CD1c-positive myeloid dendritic cell (primary cell): ENCODE results near the gene FLRT1.

Experiments used
- DNase-seq: peaks from one replicate; pipeline ENCODE4 v3.0.0-alpha.2; 2016; ENCODE audit errors: extremely low spot score

Gene FLRT1

DNA sequence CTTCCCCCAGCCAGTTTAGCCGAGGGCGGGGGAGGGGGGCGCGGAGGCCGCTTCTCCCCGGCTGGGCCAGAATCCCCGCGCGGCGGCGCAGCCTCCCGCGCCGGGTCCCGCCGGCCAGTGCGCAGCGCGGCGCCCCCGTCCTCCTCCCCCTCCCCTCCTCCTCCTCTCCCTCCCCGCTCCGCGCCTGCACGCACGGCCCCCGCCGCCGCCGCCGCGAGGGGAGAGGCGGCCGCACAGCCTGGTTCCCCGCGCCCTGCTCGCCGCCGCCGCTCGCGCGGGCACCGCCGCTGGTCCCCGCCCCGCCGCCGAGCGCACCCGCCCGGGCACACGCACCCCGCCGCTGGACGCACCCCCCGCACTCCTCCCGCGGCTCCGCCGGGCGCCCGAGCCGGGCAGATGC lies at the start of gene FLRT1:
TSS of gene FLRT1 (plus strand) at position 356 of the 400 bp plus-strand sequence. CDS start 80,337 bp downstream, outside the sequence.
- DNase-seq: no peak

DNA sequence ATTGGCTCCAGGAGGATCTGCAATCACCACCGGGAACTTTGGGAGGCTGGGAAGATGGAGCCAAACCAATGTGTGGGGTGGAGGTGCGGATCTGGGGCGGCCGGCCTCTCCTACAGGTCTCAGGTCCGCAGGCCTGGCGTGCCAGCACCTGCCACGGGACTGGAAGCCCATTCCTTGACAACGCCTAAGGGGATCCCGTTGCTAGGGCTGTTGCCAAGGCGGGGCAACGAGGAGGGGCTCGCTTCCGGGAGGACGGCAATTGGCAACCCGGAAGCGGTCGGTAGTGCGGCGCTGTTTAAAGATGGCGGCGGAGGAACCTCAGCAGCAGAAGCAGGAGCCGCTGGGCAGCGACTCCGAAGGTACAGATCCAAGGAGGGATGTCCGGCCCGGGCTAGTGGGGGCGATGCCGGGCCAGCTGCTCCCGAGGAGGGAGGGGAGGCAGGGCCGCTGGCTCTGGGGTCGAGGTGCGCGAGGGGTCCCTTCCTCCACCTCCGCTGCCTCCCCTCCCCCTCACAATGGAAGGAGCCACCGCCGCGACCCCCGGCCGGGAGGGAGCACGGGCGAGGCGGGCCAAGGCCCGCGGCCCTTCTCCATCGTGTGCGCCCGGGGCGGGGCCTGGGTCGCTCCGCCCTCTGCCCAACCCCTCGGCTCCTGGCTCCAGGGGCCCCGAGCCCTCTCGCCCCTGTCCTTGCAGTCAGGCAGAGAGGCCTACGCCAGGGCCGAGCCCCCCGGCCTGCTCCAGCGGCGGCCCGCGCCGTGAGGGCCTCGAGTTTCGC lies 49.4 kb upstream of the FLRT1 start, which contains the start of gene OTUB1:
TSS of gene OTUB1 (plus strand) at position 283 of the 776 bp plus-strand sequence. CDS start at position 302, 19 bp downstream.
- peak; percentile 94 for DNase-seq

DNA sequence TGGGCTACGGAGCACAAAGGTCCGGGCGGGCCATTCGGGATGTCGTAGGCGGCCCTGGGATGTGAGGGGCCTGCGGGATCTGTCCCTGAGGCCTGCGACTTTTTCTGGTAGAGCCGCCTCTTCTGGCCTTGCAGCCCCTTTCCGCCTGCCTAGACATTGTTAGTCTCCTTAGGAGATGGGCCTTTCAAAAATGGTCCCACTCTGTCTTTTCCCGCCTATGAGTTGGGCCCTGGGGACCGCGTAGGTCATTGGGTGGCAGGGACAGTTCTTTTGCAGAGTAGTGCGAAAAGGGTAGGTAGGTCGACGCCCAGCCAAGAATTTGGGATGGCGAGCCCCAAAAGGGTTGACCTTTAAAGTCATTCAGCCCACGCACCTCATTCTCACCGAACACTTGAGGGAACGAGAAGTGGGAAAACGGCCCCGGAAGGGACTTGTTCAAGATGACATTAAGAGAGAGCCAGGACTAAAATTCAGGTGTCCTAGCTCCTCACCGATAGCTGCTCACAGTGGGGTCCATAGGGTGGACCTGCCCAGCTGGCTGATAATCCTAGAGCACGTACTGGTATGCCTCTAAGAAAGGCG lies 48.7 kb upstream of the FLRT1 start:
- no peak for DNase-seq

DNA sequence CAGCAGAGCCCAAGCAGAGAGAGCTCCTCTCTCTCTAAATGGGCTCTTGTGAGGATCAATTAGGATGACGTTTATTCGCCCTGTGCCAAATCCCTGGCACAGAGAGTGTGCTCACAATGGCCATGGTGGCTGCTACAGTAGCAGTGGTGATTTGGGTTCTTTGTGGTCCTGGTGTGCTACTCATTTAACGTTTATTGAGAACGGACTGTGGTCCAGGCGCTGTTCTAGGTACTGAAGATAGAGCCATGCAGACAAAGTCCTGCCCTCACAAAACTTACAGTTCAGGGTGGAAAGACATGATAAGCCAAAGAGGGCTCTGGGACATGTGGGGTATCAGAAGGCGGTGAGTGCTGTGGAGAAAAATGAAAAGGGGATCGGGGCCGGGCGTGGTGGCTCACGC lies 44.2 kb upstream of the FLRT1 start:
- DNase-seq: no peak

DNA sequence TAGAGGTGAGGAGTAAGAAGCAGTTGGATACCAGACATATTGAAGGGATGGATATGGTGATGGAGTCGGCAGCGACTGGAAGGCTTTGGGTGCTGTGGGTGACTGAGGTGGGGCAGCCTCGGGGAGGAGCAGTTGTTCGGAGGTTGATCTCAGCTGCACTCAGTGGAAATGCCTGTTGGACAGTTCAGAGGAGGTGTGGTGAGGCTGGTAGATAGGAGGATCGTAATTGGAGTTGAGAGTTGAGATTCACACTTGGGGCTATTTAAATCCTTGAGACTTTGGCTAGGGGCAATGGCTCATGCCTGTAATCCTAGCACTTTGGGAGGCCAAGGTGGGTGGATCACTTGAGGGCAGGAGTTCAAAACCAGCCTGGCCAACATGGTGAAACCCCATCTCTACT lies 42.6 kb upstream of the FLRT1 start:
- DNase-seq: no peak

GRCh38 chr11:63993993-63994392 lies 41.7 kb upstream of the FLRT1 start:
- peak; percentile 42 for DNase-seq

DNA sequence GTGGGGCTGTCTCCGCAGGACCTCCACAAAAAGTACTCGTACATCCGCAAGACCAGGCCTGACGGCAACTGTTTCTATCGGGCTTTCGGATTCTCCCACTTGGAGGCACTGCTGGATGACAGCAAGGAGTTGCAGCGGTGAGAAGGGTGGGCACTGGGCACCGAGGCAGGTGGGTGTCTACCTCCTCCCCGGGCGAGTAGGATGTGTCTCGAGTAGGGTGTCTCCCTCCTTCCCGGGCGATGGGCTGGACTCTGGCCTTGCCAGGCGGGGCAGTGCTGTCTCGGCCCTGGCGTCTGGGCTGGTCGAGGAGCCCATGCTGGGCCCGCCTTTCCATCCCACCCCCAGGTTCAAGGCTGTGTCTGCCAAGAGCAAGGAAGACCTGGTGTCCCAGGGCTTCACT lies 39.2 kb upstream of the FLRT1 start:
- DNase-seq: no peak

DNA sequence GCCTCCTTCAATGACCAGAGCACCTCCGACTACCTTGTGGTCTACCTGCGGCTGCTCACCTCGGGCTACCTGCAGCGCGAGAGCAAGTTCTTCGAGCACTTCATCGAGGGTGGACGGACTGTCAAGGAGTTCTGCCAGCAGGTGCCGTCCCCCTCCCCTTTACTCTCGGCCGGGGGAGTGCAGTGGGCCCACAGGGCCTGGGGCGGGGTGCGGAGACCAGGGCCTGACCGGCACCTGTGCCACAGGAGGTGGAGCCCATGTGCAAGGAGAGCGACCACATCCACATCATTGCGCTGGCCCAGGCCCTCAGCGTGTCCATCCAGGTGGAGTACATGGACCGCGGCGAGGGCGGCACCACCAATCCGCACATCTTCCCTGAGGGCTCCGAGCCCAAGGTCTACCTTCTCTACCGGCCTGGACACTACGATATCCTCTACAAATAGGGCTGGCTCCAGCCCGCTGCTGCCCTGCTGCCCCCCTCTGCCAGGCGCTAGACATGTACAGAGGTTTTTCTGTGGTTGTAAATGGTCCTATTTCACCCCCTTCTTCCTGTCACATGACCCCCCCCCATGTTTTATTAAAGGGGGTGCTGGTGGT lies 38.5 kb upstream of the FLRT1 start:
- DNase-seq: no peak

DNA sequence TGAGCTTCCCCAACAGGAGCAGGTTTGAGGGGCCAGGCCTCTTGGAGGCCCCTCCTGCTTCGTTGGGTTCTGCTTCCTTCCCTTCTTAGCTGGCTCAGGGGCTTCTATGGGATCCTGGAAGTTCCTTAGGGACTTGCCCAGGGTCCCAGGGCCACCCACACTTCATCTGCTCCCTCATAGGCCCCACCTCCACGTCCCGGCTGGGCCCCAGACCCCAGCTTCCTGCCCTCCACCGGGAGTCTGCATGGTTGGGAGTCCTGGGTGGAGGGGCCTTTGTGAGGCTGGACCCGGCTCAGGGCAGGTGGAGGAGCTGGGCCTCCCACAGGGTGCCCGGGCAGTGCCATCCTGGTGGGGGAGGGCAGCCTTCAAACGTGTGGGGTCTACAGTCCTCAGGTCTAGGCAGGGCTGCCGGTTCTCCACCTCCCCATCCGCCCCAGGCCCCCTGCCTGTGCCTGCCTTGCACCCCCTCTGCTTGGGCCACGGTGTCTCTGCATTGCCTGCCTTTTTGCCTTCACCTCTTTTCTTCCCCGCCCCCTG lies 37.9 kb upstream of the FLRT1 start:
- DNase-seq: no peak

- peak; percentile 54 for DNase-seq
Measured at GRCh38 chr11:63998558-63999348, 37.0 kb upstream of the FLRT1 start.

GRCh38 chr11:63999349-64000025 lies 36.2 kb upstream of the FLRT1 start:
- peak; percentile 77 for DNase-seq

GRCh38 chr11:64000026-64000739 lies 35.5 kb upstream of the FLRT1 start:
- peak; percentile 92 for DNase-seq

- DNase-seq: no peak
Measured at GRCh38 chr11:64000740-64001483, 34.8 kb upstream of the FLRT1 start.

- DNase-seq: no peak
Measured at GRCh38 chr11:64001484-64002420, 34.0 kb upstream of the FLRT1 start.

- DNase-seq: no peak
Measured at GRCh38 chr11:64003807-64004589, 31.7 kb upstream of the FLRT1 start.

DNA sequence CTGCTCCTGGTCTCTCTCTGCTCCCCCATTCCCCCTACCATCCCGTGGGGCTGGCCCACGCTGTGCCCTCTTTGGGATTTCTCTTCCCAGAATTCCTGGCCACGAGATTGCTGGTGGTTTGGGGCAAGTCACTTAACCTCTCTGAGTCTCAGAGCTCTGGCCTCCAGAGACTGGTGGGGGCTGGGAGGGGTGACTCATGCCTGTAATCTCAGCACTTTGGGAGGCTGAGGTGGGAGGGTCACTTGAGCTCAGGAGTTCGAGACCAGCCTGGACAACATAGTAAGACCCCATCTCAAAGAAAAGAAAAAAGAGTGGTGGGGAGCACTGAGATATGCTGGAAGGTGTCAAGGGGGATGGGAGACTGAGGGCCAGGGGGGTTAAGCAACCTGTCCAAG lies 31.1 kb upstream of the FLRT1 start:
- DNase-seq: no peak

DNA sequence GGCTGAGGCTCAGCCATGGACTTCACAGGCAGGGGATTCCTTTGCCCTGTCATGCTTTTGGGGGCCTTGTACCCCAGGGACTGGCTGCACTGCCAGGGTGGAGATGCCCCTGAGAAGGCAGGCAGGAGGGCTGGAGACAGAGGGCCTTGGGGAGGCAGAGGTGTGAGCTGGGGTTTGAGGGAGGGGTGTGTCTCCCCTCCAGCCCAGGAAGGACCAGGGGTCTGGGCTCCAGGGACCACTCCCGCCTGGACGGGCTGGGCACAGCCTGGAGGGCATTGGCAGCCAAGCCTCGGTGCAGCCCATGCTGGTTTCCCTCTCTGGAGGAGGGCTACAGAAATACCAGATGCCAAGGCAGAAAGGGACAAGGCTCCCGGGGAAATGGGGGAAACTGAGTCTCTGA lies 30.0 kb upstream of the FLRT1 start:
- no peak for DNase-seq

- DNase-seq: no peak
Measured at GRCh38 chr11:64006398-64006797, 29.3 kb upstream of the FLRT1 start.
